ENCODE measurements around the gene NEDD4L.

DNA sequence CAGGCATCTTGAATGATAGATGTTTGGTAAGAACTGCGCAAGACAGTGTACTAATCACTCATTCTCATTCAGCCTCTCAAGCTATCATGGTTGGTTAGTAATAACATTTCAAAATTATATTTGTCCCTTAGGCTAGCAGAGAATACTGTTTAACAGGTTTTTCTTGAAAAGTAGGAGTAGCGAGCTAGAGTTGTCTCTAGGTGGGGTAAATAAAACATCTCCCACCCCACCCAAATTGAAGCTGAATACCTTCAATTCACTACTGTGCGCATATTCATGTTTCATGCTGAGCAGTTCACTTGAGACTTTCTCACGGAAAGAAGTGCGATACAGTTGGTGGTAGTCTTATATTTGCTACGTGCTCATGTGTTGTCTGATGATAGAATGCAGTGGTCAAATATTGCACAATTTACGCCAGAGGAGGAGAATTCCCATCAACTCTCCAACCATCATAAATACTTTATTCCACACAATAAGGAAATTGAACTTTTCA, 49.3 kb downstream of the NEDD4L start:
- TF ChIP-seq POLR2A (IDR thresholded peaks at IDR 0.05), result no peak
- TF ChIP-seq, protein P1, sequence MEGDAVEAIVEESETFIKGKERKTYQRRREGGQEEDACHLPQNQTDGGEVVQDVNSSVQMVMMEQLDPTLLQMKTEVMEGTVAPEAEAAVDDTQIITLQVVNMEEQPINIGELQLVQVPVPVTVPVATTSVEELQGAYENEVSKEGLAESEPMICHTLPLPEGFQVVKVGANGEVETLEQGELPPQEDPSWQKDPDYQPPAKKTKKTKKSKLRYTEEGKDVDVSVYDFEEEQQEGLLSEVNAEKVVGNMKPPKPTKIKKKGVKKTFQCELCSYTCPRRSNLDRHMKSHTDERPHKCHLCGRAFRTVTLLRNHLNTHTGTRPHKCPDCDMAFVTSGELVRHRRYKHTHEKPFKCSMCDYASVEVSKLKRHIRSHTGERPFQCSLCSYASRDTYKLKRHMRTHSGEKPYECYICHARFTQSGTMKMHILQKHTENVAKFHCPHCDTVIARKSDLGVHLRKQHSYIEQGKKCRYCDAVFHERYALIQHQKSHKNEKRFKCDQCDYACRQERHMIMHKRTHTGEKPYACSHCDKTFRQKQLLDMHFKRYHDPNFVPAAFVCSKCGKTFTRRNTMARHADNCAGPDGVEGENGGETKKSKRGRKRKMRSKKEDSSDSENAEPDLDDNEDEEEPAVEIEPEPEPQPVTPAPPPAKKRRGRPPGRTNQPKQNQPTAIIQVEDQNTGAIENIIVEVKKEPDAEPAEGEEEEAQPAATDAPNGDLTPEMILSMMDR (IDR thresholded peaks at IDR 0.05), result no peak

Data from testis (tissue), 2 donors.